Measurements from ENCODE around the gene GALM.
"Not testable (repeated sequence)": the region's sequence is repeated elsewhere in the genome, so short reads cannot be mapped to it uniquely, and the experiment has no call there.

GALM gene

DNA sequence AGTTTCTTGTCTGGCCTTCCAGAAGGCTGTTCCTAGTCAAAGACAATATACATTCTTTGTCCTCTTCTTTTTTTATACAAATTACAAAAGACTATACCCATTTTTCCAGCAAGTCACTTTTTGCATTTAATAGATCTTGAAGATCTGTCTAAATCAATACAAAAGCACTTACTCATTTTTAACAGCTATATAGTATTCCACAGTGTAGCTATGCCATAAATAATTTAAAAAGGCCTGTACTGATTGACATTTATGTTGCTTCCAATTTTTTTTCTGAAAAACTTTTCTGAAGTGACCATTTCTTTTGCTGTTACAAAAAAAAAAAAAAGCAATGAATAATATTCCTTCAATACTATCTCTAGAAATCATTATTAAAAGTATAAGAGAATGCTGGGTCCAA, 32.9 kb upstream of the GALM start:
- TF ChIP-seq, protein P1, sequence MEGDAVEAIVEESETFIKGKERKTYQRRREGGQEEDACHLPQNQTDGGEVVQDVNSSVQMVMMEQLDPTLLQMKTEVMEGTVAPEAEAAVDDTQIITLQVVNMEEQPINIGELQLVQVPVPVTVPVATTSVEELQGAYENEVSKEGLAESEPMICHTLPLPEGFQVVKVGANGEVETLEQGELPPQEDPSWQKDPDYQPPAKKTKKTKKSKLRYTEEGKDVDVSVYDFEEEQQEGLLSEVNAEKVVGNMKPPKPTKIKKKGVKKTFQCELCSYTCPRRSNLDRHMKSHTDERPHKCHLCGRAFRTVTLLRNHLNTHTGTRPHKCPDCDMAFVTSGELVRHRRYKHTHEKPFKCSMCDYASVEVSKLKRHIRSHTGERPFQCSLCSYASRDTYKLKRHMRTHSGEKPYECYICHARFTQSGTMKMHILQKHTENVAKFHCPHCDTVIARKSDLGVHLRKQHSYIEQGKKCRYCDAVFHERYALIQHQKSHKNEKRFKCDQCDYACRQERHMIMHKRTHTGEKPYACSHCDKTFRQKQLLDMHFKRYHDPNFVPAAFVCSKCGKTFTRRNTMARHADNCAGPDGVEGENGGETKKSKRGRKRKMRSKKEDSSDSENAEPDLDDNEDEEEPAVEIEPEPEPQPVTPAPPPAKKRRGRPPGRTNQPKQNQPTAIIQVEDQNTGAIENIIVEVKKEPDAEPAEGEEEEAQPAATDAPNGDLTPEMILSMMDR (IDR thresholded peaks at IDR 0.05) = no peak
- peaks cover 0 to 5% (median 0%) of the 10 kb centered on the region in 3 donors for H3K9me3 ChIP-seq
- H3K27me3 ChIP-seq = no peaks in the 10 kb centered on the region
- H3K4me3 ChIP-seq = no peak overlapping the region
- H3K4me1 ChIP-seq = peaks cover 0 to 21% (median 0%) of the 10 kb centered on the region in 4 donors
- no peak for DNase-seq
- intact Hi-C loops (cut with DNase I; ENCODE audit: low total_unique reads) = no loop called here
- no peaks in the 10 kb centered on the region for H3K36me3 ChIP-seq
- no peak overlapping the region for H3K27ac ChIP-seq

DNA sequence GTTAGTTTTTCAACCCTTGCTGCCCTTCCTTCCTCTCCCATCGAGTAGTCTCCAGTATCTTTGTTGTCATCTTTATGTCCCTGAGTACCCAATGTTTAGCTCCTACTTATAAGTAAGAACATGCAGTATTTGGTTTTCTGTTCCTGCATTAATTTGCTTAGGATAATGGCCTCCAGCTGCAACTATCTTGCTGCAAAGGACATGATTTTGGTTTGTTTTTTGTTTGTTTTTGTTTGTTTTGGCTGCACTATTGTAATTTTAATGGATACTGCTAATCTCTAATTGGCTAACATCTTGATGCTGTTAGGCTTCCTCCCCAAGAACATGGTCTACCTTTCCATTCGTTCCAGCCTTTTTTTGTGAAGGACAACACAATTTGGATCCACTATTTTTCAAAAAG, 32.0 kb upstream of the GALM start:
- no peak overlapping the region for H3K27ac ChIP-seq
- TF ChIP-seq, protein P1 (IDR thresholded peaks at IDR 0.05) = no peak
- DNase-seq = no peak
- H3K4me1 ChIP-seq = peaks cover 0 to 14% (median 0%) of the 10 kb centered on the region in 4 donors
- no peaks in the 10 kb centered on the region for H3K27me3 ChIP-seq
- no peaks in the 10 kb centered on the region for H3K36me3 ChIP-seq
- intact Hi-C loops (cut with DNase I; ENCODE audit: low total_unique reads) = no loop called here
- peaks cover 0 to 5% (median 0%) of the 10 kb centered on the region in 3 donors for H3K9me3 ChIP-seq
- no peak overlapping the region for H3K4me3 ChIP-seq

DNA sequence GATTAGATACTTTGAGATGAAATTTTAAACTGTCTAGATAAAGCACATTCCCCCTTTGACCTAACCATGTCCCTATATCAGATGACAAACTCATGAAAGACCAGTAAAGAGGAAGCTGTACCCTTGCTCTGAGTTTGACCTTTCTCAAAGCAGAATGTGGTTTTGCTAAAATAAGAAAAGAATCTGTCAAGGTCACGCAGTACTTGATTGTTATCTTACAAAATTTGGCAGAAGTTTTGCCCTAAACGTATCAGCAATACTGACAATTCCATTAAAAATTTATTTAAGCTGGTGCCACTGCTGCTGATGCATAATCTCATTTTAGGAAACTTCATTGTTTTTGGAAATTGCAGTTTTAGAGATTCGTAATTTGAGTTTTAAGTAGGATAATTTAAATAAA, 31.2 kb upstream of the GALM start:
- Histone ChIP-seq H3K27me3 (no peaks in the 10 kb centered on the region), H3K27ac (no peak overlapping the region)

DNA sequence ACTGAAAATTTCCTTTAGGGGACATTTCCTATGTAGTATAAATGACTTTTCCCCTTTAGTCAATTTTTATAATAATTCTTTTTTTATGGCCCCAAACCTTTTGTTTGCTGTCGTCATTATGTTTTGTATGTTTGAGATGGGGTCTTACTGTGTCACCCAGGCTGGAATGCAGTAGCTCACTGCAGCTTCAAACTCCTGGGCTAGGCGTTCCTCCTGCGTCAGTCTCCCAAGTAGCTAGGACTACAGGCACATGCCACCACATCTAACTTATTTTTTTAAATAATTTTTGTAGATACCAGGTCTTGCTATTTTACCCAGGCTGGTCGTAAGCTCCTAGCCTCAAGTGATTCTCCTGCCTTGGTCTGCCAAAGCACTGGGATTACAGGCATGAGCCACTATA, 30.8 kb upstream of the GALM start:
- DNase-seq = no peak
- H3K36me3 ChIP-seq = no peaks in the 10 kb centered on the region
- H3K9me3 ChIP-seq = no peaks in the 10 kb centered on the region
- TF ChIP-seq, protein P1 (IDR thresholded peaks at IDR 0.05) = no peak
- no peak overlapping the region for H3K27ac ChIP-seq
- no peaks in the 10 kb centered on the region for H3K27me3 ChIP-seq
- no peak overlapping the region for H3K4me3 ChIP-seq
- H3K4me1 ChIP-seq = peaks cover 0 to 10% (median 0%) of the 10 kb centered on the region in 4 donors
- intact Hi-C loops (cut with DNase I; ENCODE audit: low total_unique reads) = no loop called here

More for the DNA sequence above, 31.2 kb upstream of the GALM start:
- Histone ChIP-seq H3K36me3 (no peaks in the 10 kb centered on the region), H3K9me3 (peaks cover 0 to 3% (median 0%) of the 10 kb centered on the region in 3 donors), H3K4me1 (peaks cover 0 to 10% (median 0%) of the 10 kb centered on the region in 4 donors), H3K4me3 (no peak overlapping the region)
- DNase-seq = no peak
- intact Hi-C loops (cut with DNase I; ENCODE audit: low total_unique reads) = no loop called here
- TF ChIP-seq, protein P1 (IDR thresholded peaks at IDR 0.05) = no peak

DNA sequence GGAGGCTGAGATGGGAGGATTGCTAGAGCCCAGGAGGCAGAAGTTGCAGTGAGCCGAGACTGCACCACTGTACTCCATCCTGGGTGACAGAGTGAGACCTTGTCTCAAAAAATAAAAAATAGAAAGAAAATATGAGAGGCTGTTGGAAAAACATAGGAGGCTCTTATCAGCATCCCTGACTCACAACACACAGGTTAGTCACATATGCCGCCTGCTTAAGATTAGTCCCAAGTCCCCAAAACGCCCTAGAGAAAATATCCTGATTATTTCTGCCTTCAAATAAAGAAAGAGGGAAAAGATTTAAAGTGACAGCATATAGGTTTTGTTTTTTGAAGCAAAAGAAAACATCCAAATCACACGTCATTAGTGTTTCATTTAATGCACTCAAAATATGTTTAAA, 29.8 kb upstream of the GALM start:
- H3K9me3 ChIP-seq = no peaks in the 10 kb centered on the region
- intact Hi-C loops (cut with DNase I; ENCODE audit: low total_unique reads) = no loop called here
- no peak overlapping the region for H3K4me3 ChIP-seq
- H3K36me3 ChIP-seq = no peaks in the 10 kb centered on the region
- peaks cover 0 to 10% (median 0%) of the 10 kb centered on the region in 4 donors for H3K4me1 ChIP-seq
- TF ChIP-seq, protein P1 (IDR thresholded peaks at IDR 0.05) = no peak
- H3K27me3 ChIP-seq = no peaks in the 10 kb centered on the region
- no peak for DNase-seq
- H3K27ac ChIP-seq = no peak overlapping the region

DNA sequence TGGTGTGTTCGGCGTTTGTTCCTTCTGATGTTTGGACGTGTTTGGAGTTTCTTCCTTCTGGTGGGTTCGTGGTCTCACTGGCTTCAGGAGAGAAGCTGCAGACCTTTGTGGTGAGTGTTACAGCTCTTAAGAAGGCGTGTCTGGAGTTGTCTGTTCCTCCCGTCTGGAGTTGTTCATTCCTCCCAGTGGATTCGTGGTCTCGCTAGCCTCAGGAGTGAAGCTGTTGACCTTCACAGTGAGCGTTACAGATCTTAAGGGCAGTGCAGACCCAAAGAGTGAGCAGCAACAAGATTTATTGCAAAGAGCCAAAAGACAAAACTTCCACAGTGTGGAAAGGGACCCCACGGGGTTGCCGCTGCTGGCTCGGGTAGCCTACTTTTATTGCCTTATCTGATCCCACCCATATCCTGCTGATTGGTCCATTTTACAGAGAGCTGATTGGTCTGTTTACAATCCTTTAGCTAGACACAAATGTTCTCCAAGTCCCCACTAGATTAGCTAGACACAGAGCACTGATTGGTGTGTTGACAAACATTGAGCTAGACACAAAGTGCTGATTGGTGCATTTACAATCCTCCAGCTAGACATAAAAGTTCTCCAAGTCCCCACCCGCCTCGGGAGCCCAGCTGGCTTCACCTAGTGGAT, 23.4 kb upstream of the GALM start:
- DNase-seq; H3K4me1 ChIP-seq; H3K4me3 ChIP-seq; H3K27me3 ChIP-seq; intact Hi-C loops (cut with DNase I; ENCODE audit: low total_unique reads); H3K36me3 ChIP-seq; H3K27ac ChIP-seq; H3K9me3 ChIP-seq: not testable (repeated sequence)
